Astrocyte of the cerebellum (primary cell): ENCODE measurements around the gene SPAST.

Experiments used
- DNase-seq: peaks from one replicate; pipeline ENCODE4 v3.0.0-alpha.2; 2011; ENCODE audit warnings: low read depth
- H3K4me3 ChIP-seq: 2 replicates; pipeline ENCODE4 v1.5.1; 2011; ENCODE audit warnings: mild to moderate bottlenecking, low read depth, low read length, moderate library complexity
- in situ Hi-C: cut with HindIII; loops from 2 replicates; pipeline ENCODE4 v1.10.0; 2017; ENCODE audit warnings: low sequenced_read_pairs
- TF ChIP-seq, protein P1 (sequence below): IDR thresholded peaks from 2 replicates; pipeline ENCODE4 v1.5.1; 2012; ENCODE audit warnings: low read length, low read depth, moderate library complexity, mild to moderate bottlenecking; ENCODE audit errors: missing control alignments

SPAST gene

DNA sequence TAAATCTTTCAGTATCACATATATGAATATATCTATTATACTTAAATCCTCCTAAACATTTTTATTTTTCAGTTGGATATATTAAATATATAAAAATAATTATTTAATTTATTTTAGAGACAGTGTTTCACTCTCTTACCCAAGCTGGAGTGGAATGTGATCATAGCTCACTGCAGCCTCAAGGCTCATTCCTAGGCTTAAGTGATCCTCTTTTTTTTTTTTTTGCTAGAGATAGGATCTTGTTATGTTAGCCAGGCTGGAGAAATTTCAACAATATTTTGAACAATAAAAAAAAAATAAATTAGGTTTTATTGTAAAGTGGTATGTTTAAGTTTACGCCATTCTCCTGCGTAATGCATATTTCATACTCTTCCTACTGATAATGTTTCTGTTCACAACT, 4.2 kb downstream of the SPAST start:
- no peak for DNase-seq
- TF ChIP-seq, protein P1, sequence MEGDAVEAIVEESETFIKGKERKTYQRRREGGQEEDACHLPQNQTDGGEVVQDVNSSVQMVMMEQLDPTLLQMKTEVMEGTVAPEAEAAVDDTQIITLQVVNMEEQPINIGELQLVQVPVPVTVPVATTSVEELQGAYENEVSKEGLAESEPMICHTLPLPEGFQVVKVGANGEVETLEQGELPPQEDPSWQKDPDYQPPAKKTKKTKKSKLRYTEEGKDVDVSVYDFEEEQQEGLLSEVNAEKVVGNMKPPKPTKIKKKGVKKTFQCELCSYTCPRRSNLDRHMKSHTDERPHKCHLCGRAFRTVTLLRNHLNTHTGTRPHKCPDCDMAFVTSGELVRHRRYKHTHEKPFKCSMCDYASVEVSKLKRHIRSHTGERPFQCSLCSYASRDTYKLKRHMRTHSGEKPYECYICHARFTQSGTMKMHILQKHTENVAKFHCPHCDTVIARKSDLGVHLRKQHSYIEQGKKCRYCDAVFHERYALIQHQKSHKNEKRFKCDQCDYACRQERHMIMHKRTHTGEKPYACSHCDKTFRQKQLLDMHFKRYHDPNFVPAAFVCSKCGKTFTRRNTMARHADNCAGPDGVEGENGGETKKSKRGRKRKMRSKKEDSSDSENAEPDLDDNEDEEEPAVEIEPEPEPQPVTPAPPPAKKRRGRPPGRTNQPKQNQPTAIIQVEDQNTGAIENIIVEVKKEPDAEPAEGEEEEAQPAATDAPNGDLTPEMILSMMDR = no peak
- H3K4me3 ChIP-seq = no peak overlapping the region
- in situ Hi-C loops = no loop called here

DNA sequence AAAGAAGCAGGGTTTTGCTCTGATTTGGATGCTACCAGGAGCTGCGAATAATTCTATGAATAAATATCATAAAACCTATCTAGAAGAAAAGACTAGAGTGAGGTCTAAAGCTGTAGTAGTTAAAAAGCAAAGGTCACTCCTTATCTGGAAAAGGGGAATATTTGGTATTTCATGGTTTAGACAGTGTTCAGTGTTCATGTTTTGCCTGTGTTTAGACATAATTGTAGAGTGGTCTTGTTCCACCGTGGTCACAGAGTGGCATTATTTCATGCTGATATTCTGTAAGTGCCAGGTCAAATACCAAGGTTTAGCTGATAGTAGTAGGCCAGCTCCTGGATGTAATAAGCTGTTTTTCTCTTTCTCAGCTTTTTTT, 10.8 kb downstream of the SPAST start:
- no peak overlapping the region for H3K4me3 ChIP-seq
- TF ChIP-seq, protein P1 = no peak
- in situ Hi-C loops = no loop called here
- DNase-seq = no peak

DNA sequence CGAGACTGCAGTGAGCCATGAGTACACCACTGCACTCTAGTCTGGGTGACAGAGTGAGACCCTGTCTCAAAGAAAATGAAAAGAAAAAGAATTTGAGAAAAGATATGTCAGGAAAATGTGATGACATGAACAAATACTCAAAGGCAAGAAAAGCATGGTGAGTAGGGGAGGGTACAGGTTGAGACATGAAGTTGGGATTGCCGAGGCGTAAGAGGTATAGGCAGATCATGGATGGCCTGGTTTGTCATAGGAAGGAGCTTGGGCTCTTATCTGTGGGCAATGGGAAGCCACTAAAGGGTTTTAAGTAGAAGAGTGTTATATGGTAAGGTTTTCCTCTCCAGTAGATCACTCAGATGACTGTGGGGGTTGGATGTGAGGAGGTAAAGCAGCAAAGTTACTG, 32.3 kb downstream of the SPAST start:
- in situ Hi-C loops = no loop called here
- no peak for DNase-seq
- no peak overlapping the region for H3K4me3 ChIP-seq
- TF ChIP-seq, protein P1 = no peak

DNA sequence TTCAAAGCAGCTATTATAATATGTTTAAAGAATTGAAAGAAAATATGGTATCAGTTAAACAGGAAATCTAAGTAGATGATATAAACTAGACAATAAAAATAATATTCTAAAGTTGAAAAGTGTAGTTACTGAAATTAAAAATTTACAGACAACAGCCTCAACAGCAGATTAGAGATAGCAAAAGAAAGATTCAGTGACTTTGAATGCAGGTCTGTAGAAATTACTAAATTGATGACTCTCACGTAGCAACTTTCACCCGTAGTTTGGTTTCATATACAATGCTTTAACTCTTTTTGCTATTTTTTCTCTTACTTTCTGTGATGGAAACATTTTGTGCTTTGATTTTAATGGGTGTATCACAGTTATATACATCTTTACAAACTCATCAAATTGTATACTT, 44.8 kb downstream of the SPAST start:
- TF ChIP-seq, protein P1 = no peak
- in situ Hi-C loops = no loop called here
- DNase-seq = no peak
- H3K4me3 ChIP-seq = no peak overlapping the region

DNA sequence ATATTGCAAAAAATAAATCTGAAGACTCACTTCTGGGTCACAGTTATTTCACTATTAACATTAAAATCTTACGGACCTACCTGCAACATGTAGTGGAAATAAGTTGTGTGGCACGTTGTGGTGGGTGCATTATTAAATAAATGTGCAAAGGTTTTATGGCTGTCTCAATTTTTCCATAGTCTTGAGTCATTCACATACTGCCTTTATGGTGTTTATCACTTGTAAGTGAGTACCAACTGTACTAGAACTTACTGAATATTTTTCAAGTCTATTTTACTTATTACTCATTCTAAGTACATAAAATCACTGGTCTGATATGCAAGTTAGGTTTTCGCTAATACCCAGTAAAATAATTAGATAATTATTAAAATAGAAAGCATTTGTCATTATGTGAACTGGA, 54.7 kb downstream of the SPAST start:
- no peak for DNase-seq
- no peak overlapping the region for H3K4me3 ChIP-seq
- in situ Hi-C loops = no loop called here
- TF ChIP-seq, protein P1 = no peak

DNA sequence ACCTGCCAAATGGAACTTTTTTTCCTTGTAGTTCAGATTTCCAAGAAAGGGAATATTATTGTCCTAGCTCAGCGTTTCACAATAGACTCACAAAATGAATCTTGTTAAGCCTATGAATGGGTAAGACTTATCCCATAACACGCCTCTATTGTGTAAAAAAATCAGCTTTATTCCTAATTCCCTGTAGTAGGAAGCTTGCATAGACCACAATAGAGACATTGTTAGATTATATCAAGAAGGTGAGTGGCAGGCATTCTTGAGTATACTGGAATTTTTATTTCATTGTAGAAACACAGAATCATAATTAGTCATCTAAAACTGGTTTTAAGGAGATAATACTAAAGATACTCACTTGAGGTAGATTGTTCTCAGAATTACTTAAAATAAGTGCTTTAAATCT, 55.8 kb downstream of the SPAST start:
- TF ChIP-seq, protein P1 = no peak
- H3K4me3 ChIP-seq = no peak overlapping the region
- in situ Hi-C loops = no loop called here
- DNase-seq = no peak

DNA sequence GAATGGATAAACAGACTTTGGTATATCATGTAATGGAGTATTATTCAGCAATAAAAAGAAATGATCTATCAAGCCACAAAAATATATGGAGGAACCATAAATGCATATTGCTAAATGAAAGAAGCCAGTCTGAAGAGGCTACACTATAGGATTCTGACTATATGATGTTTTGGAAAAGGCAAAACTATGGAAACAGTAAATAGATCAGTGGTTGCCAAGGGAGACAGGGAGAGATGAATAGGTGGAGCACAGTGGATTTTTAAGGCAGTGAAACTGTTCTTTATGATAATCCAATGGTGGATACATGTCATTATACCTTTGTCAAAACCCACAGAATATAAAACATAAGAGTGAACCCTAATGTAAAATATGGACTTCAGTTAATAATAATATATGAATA, 61.3 kb downstream of the SPAST start:
- TF ChIP-seq, protein P1 = no peak
- DNase-seq = no peak
- no peak overlapping the region for H3K4me3 ChIP-seq
- in situ Hi-C loops = no loop called here
